Vagina (tissue), 2 donors: ENCODE data around the gene FBXL12. TPM values are rescaled to one million over a fixed set of nuclear protein-coding genes. Genes with fewer than 3 reads are reported as not detected.
A peak's percentile ranks its signal among the peaks of the same experiment; 100 is the strongest.

Experiments
- DNase-seq, 2 donors: peaks; one replicate each; pipeline ENCODE4 v3.0.0-alpha.2; 2017; ENCODE audit errors: extremely low spot score in 2 of 2
- H3K27ac ChIP-seq: fragments of 200-600 bp; sonication (generic); one replicate; pipeline ENCODE4 v1.5.1; 2019
- H3K27me3 ChIP-seq: fragments of 200-600 bp; sonication (generic); one replicate; pipeline ENCODE4 v1.5.1; 2019
- H3K36me3 ChIP-seq, 2 donors: fragments of 200-600 bp; sonication (generic); one replicate each; pipeline ENCODE4 v1.5.1; 2017 to 2019
- H3K4me1 ChIP-seq: fragments of 200-600 bp; sonication (generic); one replicate; pipeline ENCODE4 v1.5.1; 2019
- H3K4me3 ChIP-seq, 2 donors: fragments of 200-600 bp; sonication (generic); 1 replicate in 1 of 2; 2 replicates in 1 of 2; pipeline ENCODE4 v1.5.1; 2016 to 2019
- H3K9me3 ChIP-seq: fragments of 200-600 bp; sonication (generic); one replicate; pipeline ENCODE4 v1.5.1; 2019
- CTCF ChIP-seq, 3 experiments: fragments of 450-650 bp in 2 of 3; fragments of 200-600 bp in 1 of 3; sonication (generic) in 1 of 3; IDR thresholded peaks; one replicate each; pipeline ENCODE4 v1.5.1; 2017 to 2019; ENCODE audit warnings: antibody characterized with exemption in 3 of 3, mild to moderate bottlenecking in 2 of 3, moderate library complexity in 2 of 3
- POLR2A ChIP-seq, 2 donors: fragments of 450-650 bp; IDR thresholded peaks; one replicate each; pipeline ENCODE4 v1.6.1; 2017; ENCODE audit warnings: antibody characterized with exemption in 2 of 2, mild to moderate bottlenecking in 2 of 2, moderate library complexity in 2 of 2
- POLR2AphosphoS5 ChIP-seq, 2 donors: sonication (generic); formaldehyde crosslinking; IDR thresholded peaks; one replicate each; pipeline ENCODE4 v1.9.0; 2017; ENCODE audit warnings: antibody characterized with exemption in 2 of 2, mild to moderate bottlenecking in 2 of 2, low read depth in 1 of 2; ENCODE audit not compliant: insufficient read depth in 1 of 2
- intact Hi-C: fragments of 100-400 bp; cut with DNase I; formaldehyde crosslinking; loops from one replicate; pipeline ENCODE4 v1.15.1; 2023
- small RNA-seq: library from RNA; depleted of rRNA; stranded (forward); fragments of <200 nt; gene quantifications from one replicate; pipeline ENCODE3, GENCODE V24; 2016
- total RNA-seq: library from RNA; depleted of rRNA; stranded (reverse); fragments of >200 nt; gene quantifications from one replicate; pipeline ENCODE4 v1.2.3, GENCODE V29; 2016

The FBXL12 gene
- total RNA-seq, 1 donor from 2014 or later = 39.8 TPM

GRCh38 chr19:9768175-9769112 is 50.4 kb downstream of the FBXL12 start, which contains the start of gene ZNF846:
Gene ZNF846 (minus strand): TSS chr19:9768738. CDS start chr19:9764950, 3,788 bp downstream.
- Histone ChIP-seq H3K4me3 (peak within 1 kb of the TSS; percentile 73 to 76), H3K9me3 (no peaks in the 10 kb centered on the region), H3K27me3 (no peaks in the 10 kb centered on the region), H3K36me3 (peaks cover 0 to 6% of the 10 kb centered on the region in 2 donors), H3K27ac (peak within 1 kb of the TSS; percentile 91), H3K4me1 (peaks cover 15% of the 10 kb centered on the region)
- TF ChIP-seq CTCF (IDR thresholded peaks at IDR 0.05) (no peak), POLR2A (IDR thresholded peaks at IDR 0.05) (peak in 1 of 2 donors; percentile 39), POLR2AphosphoS5 (IDR thresholded peaks at IDR 0.05; ENCODE audit: insufficient read depth in 1 of 2, low read depth in 1 of 2) (peak; percentile 95 to 97)
- intact Hi-C loops = no loop called here
- DNase-seq = peak in 1 of 2 donors; percentile 90

Small RNA genes within 50 kb of the gene (small RNA-seq; reads per million reads assigned to genes)
- not detected for gene RF00156

Other genes with a start within 250 kb of the FBXL12 start
- 36.6 TPM for gene ZNF121, start 234.6 kb downstream of the FBXL12 start, total RNA-seq
- gene ZNF561, start 197.8 kb downstream of the FBXL12 start, total RNA-seq = 29.2 TPM
- gene ZNF562, start 144.0 kb downstream of the FBXL12 start, total RNA-seq = 36.3 TPM
- 12.8 TPM for gene ZNF846, start 50.3 kb downstream of the FBXL12 start, total RNA-seq
- 269 TPM for gene UBL5, start 8.8 kb upstream of the FBXL12 start, total RNA-seq
- gene PIN1, start 16.2 kb upstream of the FBXL12 start, total RNA-seq = 73.4 TPM
- gene OLFM2, start 117.4 kb upstream of the FBXL12 start, total RNA-seq = 13.8 TPM
- gene COL5A3, start 191.4 kb upstream of the FBXL12 start, total RNA-seq = 13.3 TPM
- gene RDH8, start 194.4 kb upstream of the FBXL12 start, total RNA-seq = not detected